Measurements from ENCODE around the gene GRIK3.

GRIK3 gene

GRCh38 chr1:36752891-36753361, 281.4 kb downstream of the GRIK3 start:
- no peak for DNase-seq

GRCh38 chr1:36752431-36752830, 281.9 kb downstream of the GRIK3 start:
- no peak for DNase-seq

- no peak for DNase-seq
Observed at GRCh38 chr1:36751525-36751924, 282.8 kb downstream of the GRIK3 start.

- DNase-seq: no peak
Observed at GRCh38 chr1:36748466-36748865, 285.8 kb downstream of the GRIK3 start.
